ENCODE results near the gene TM4SF1. TPM values are rescaled to one million over a fixed set of nuclear protein-coding genes. Genes with fewer than 3 reads are reported as not detected.

TM4SF1 gene
- total RNA-seq, 6 experiments from 2014 or later: 7.9 to 63.0 (median 47.5) TPM

DNA sequence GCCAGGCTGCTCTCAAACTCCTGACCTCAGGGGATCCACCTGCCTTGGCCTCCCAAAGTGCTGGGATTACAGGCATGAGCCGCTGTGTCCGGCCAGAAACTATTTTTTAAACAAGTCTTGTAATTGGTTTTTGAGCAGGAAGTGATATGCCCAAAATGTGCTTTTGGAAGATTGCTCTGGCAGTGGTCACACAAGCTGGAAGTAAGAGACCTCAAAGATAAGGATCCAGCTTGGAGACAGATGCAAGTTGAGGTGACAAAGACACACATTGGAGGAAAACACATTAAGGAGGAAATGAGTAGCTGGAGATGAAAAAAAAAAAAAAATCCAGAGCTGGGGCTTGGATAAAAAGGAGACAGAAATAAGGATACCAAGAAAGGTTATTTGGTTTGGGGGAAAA lies 50.3 kb downstream of the TM4SF1 start:
- intact Hi-C loops (cut with DNase I): no loop called here
- no peak for TF ChIP-seq POLR2A (IDR thresholded peaks at IDR 0.05)
- TF ChIP-seq, protein P1, sequence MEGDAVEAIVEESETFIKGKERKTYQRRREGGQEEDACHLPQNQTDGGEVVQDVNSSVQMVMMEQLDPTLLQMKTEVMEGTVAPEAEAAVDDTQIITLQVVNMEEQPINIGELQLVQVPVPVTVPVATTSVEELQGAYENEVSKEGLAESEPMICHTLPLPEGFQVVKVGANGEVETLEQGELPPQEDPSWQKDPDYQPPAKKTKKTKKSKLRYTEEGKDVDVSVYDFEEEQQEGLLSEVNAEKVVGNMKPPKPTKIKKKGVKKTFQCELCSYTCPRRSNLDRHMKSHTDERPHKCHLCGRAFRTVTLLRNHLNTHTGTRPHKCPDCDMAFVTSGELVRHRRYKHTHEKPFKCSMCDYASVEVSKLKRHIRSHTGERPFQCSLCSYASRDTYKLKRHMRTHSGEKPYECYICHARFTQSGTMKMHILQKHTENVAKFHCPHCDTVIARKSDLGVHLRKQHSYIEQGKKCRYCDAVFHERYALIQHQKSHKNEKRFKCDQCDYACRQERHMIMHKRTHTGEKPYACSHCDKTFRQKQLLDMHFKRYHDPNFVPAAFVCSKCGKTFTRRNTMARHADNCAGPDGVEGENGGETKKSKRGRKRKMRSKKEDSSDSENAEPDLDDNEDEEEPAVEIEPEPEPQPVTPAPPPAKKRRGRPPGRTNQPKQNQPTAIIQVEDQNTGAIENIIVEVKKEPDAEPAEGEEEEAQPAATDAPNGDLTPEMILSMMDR (IDR thresholded peaks at IDR 0.05): no peak
- 69% methylated on average over 2 of the region's 2 CpGs for WGBS (ENCODE audit: insufficient coverage, low coverage, low lambda C conversion rate, missing lambda C conversion rate)
- H3K4me1 ChIP-seq: no peaks in the 10 kb centered on the region
- no peaks in the 10 kb centered on the region for H3K9me3 ChIP-seq
- DNase-seq (no peak), ATAC-seq (no peak)
- H3K36me3 ChIP-seq: no peaks in the 10 kb centered on the region
- H3K27ac ChIP-seq: no peak overlapping the region
- H3K4me3 ChIP-seq: no peak overlapping the region
- no peaks in the 10 kb centered on the region for H3K27me3 ChIP-seq

DNA sequence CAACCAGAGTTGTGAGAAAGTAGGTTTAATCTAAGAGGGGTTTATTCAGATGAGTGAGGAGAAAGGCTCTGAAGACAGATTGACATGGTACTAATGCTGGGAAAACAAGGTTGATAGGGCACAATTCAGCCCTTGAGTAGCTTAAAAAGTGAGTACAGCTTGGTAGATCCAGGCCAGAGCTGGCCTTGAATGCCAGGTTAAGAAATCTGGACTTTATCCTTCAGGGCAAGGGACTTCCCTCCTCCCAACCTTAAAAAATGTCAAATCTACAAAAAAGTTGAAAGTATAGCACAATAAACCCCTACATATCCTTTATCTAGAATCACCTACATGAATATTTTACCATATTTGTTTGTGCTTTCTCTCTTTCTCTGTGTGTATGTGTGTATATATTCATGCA lies 51.9 kb downstream of the TM4SF1 start:
- Histone ChIP-seq H3K27me3 (no peaks in the 10 kb centered on the region), H3K27ac (no peak overlapping the region), H3K4me1 (no peaks in the 10 kb centered on the region), H3K9me3 (no peaks in the 10 kb centered on the region), H3K36me3 (no peaks in the 10 kb centered on the region), H3K4me3 (no peak overlapping the region)
- TF ChIP-seq, protein P1 (IDR thresholded peaks at IDR 0.05): no peak
- TF ChIP-seq POLR2A (IDR thresholded peaks at IDR 0.05): no peak
- intact Hi-C loops (cut with DNase I): no loop called here
- peak; percentile 36 to 80 (median 74) for ATAC-seq
- no peak for DNase-seq

DNA sequence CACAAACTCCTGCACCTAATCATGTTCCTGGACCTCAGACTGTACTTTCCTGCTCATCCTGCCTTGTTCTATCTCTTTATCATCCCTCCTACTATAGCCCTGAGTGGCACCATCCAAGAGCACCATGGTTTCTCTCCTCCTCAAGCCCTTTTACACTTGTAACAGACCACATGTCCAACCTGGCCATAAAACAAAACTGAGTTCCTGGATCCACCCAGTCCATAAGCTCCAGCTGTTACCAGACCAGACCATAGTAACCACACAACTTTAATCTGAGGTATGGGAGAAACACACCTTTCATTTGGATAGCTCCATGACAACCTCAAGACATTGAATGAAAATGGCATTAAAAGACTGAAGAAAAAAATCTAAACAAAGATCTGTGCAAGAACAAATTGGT lies 53.1 kb downstream of the TM4SF1 start:
- H3K4me3 ChIP-seq: no peak overlapping the region
- no peak for ATAC-seq
- no peaks in the 10 kb centered on the region for H3K27me3 ChIP-seq
- no peaks in the 10 kb centered on the region for H3K4me1 ChIP-seq
- no peaks in the 10 kb centered on the region for H3K9me3 ChIP-seq
- no peak overlapping the region for H3K27ac ChIP-seq
- TF ChIP-seq, protein P1 (IDR thresholded peaks at IDR 0.05): no peak
- TF ChIP-seq POLR2A (IDR thresholded peaks at IDR 0.05): no peak
- intact Hi-C loops (cut with DNase I): no loop called here
- no peaks in the 10 kb centered on the region for H3K36me3 ChIP-seq
- no peak for DNase-seq

DNA sequence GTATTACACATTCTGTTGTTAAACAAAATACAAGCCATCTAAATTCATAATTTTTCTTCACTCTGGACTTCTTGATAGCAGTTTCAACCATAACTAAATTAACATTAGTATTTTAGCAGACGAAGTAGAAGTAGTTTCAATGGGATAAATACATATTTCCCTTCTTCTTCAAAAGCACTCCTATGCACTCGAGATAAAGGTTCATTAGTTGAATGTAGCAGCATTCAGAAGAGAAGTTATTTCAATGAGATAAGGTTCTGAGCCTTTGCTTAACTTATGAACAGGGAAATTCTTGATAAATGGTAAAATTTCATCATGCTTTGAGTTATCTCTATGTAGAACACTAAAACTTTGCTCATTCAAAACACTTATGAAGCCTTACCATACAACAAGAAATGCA lies 55.8 kb downstream of the TM4SF1 start:
- Histone ChIP-seq H3K36me3 (no peaks in the 10 kb centered on the region), H3K27me3 (no peaks in the 10 kb centered on the region), H3K27ac (no peak overlapping the region), H3K4me1 (no peaks in the 10 kb centered on the region), H3K4me3 (no peak overlapping the region), H3K9me3 (no peaks in the 10 kb centered on the region)
- ATAC-seq (no peak), DNase-seq (no peak)
- intact Hi-C loops (cut with DNase I): no loop called here
- TF ChIP-seq POLR2A (IDR thresholded peaks at IDR 0.05): no peak
- TF ChIP-seq, protein P1 (IDR thresholded peaks at IDR 0.05): no peak
- 69% methylated on average over 2 of the region's 2 CpGs for WGBS (ENCODE audit: insufficient coverage, low coverage, low lambda C conversion rate, missing lambda C conversion rate)

DNA sequence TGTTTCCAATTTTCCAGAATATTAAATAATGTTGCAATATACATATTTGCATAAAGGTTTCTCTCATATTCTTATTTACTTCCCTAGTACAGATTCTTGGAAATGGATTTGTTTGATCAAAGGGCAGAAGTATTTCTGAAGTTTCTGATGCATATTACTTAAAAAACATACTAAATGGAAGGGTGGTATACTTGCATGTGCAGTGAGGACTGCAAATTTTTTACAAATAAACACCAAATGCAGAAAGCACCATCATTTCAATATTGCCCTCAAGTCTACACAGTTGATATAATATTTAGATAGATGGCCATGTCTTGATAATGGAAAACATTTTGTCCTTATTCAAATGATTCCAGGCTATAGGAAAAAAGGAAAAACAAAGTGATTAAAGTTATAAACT lies 56.3 kb downstream of the TM4SF1 start:
- no peak overlapping the region for H3K27ac ChIP-seq
- no peaks in the 10 kb centered on the region for H3K36me3 ChIP-seq
- DNase-seq: no peak
- no peak for ATAC-seq
- no peak overlapping the region for H3K4me3 ChIP-seq
- TF ChIP-seq POLR2A (IDR thresholded peaks at IDR 0.05): no peak
- TF ChIP-seq, protein P1 (IDR thresholded peaks at IDR 0.05): no peak
- H3K27me3 ChIP-seq: no peaks in the 10 kb centered on the region
- H3K9me3 ChIP-seq: no peaks in the 10 kb centered on the region
- H3K4me1 ChIP-seq: no peaks in the 10 kb centered on the region
- intact Hi-C loops (cut with DNase I): no loop called here
